GM12874 (cell line): ENCODE measurements around the gene HCLS1.

Experiments used
- CTCF ChIP-seq: IDR thresholded peaks from 2 replicates; pipeline ENCODE4 v1.5.1; 2011; ENCODE audit warnings: low read depth, mild to moderate bottlenecking, control low read depth, low read length, moderate library complexity; ENCODE audit not compliant: insufficient read depth

HCLS1 gene, protein sequence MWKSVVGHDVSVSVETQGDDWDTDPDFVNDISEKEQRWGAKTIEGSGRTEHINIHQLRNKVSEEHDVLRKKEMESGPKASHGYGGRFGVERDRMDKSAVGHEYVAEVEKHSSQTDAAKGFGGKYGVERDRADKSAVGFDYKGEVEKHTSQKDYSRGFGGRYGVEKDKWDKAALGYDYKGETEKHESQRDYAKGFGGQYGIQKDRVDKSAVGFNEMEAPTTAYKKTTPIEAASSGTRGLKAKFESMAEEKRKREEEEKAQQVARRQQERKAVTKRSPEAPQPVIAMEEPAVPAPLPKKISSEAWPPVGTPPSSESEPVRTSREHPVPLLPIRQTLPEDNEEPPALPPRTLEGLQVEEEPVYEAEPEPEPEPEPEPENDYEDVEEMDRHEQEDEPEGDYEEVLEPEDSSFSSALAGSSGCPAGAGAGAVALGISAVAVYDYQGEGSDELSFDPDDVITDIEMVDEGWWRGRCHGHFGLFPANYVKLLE

GRCh38 chr3:121660356-121661171, at the start of gene HCLS1:
TSS of gene HCLS1 (minus strand) at chr3:121660903. CDS start at chr3:121658347, 2,556 bp downstream.
- no peak for TF ChIP-seq CTCF

GRCh38 chr3:121710347-121710746, 49.6 kb upstream of the HCLS1 start:
- TF ChIP-seq CTCF: no peak

- TF ChIP-seq CTCF: no peak
These were observed 47.0 kb upstream of the HCLS1 start for GRCh38 chr3:121707531-121708273.

DNA sequence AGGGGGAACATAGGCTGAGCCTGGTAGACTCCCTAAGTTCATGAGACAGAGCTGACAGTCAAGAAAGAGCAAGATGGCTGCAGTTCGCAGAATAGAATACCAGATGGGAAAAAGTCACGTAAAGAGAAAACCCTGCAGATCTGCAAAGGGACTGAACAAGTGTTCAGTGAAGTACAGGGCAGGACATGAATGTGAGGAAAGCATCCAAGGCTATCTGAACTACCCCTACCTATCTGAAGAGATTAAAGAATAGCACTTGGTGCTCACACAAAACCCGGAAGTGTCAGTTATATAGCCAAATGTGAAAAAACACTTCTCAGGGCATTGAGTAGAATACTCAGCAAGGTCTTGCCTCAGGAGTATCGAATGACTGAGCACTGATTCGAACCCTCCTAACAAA, 44.8 kb upstream of the HCLS1 start:
- TF ChIP-seq CTCF: no peak

GRCh38 chr3:121703973-121704372, 43.3 kb upstream of the HCLS1 start:
- TF ChIP-seq CTCF: no peak

- no peak for TF ChIP-seq CTCF
These were observed 38.2 kb upstream of the HCLS1 start for GRCh38 chr3:121698901-121699300.

- no peak for TF ChIP-seq CTCF
These were observed 37.8 kb upstream of the HCLS1 start for GRCh38 chr3:121698476-121698875.
